Measurements from ENCODE around the gene CABCOCO1. TPM values are rescaled to one million over a fixed set of nuclear protein-coding genes. Genes with fewer than 3 reads are reported as not detected.

Gene CABCOCO1
- total RNA-seq, 1 donor from 2014 or later = not detected

- ATAC-seq = no peak
- no peak for DNase-seq
- H3K27me3 ChIP-seq = no peaks in the 10 kb centered on the region
- H3K27ac ChIP-seq = no peak overlapping the region
- H3K36me3 ChIP-seq = no peaks in the 10 kb centered on the region
- intact Hi-C loops (cut with DNase I) = no loop called here
- H3K4me3 ChIP-seq = no peak overlapping the region
- H3K4me1 ChIP-seq = no peaks in the 10 kb centered on the region
- no peaks in the 10 kb centered on the region for H3K9me3 ChIP-seq
- no peak for TF ChIP-seq CTCF (IDR thresholded peaks at IDR 0.05)
Observed at GRCh38 chr10:61812920-61813319, 150.2 kb downstream of the CABCOCO1 start.

GRCh38 chr10:61814160-61814559 lies 151.4 kb downstream of the CABCOCO1 start:
- no peak for ATAC-seq
- intact Hi-C loops (cut with DNase I) = no loop called here
- no peaks in the 10 kb centered on the region for H3K27me3 ChIP-seq

GRCh38 chr10:61815496-61815895 lies 152.8 kb downstream of the CABCOCO1 start:
- no peaks in the 10 kb centered on the region for H3K4me1 ChIP-seq
- no peaks in the 10 kb centered on the region for H3K9me3 ChIP-seq
- H3K27ac ChIP-seq = no peak overlapping the region
- intact Hi-C loops (cut with DNase I) = no loop called here
- TF ChIP-seq CTCF (IDR thresholded peaks at IDR 0.05) = no peak
- H3K4me3 ChIP-seq = no peak overlapping the region
- no peaks in the 10 kb centered on the region for H3K36me3 ChIP-seq
- no peaks in the 10 kb centered on the region for H3K27me3 ChIP-seq
- DNase-seq = no peak
- ATAC-seq = no peak

More at GRCh38 chr10:61814160-61814559, 151.4 kb downstream of the CABCOCO1 start:
- Histone ChIP-seq H3K9me3 (no peaks in the 10 kb centered on the region), H3K4me3 (no peak overlapping the region), H3K4me1 (no peaks in the 10 kb centered on the region), H3K27ac (no peak overlapping the region), H3K36me3 (no peaks in the 10 kb centered on the region)
- no peak for TF ChIP-seq CTCF (IDR thresholded peaks at IDR 0.05)
- no peak for DNase-seq

Other genes with a start within 250 kb of the CABCOCO1 start
- gene TMEM26, start 209.5 kb upstream of the CABCOCO1 start, total RNA-seq = 0.46 TPM
- 34.1 TPM for gene ARID5B, start 238.8 kb downstream of the CABCOCO1 start, total RNA-seq